A673 (cell line): Measurements from ENCODE around the gene C16orf86. TPM values are rescaled to one million over a fixed set of nuclear protein-coding genes. Genes with fewer than 3 reads are reported as not detected.

Source experiments
- BruUV-seq: library from RNA; stranded (reverse); fragments of 400-500 nt; replicated peaks from 2 replicates; lab custom pipeline; 2021; lab: Mats Ljungman, UMichigan
- CTCF ChIA-PET: fragments of 300-600 bp; sonication (Branson Sonifier 250); formaldehyde crosslinking; loops from one replicate; lab custom pipeline; 2022; ENCODE audit warnings: antibody characterized with exemption; lab: Charles Lee
- POLR2A ChIA-PET: fragments of 300-600 bp; sonication (Branson Sonifier 250); formaldehyde crosslinking; loops from one replicate; lab custom pipeline; 2022; ENCODE audit warnings: antibody characterized with exemption; ENCODE audit not compliant: low non-redundant PET; lab: Charles Lee
- DNase-seq: peaks from one replicate; pipeline ENCODE4 v3.0.0-alpha.2; 2015; ENCODE audit warnings: low spot score
- H3K27ac ChIP-seq: fragments of 200-600 bp; sonication (generic); 2 replicates; pipeline ENCODE4 v1.5.1; 2016; ENCODE audit warnings: mixed run types, low read depth, mild to moderate bottlenecking, mixed read lengths, antibody characterized with exemption, low read length; ENCODE audit not compliant: poor library complexity, severe bottlenecking
- H3K27me3 ChIP-seq: fragments of 200-600 bp; sonication (generic); replicated peaks from 2 replicates; pipeline ENCODE4 v1.6.1; 2017; ENCODE audit warnings: mixed run types, low read depth, mild to moderate bottlenecking, mixed read lengths, antibody characterized with exemption, low read length; ENCODE audit not compliant: insufficient read depth, poor library complexity
- H3K36me3 ChIP-seq: fragments of 200-600 bp; sonication (generic); 2 replicates; pipeline ENCODE4 v1.6.1; 2016; ENCODE audit warnings: mixed run types, mild to moderate bottlenecking, mixed read lengths, antibody characterized with exemption, low read length; ENCODE audit not compliant: insufficient read depth, poor library complexity, severe bottlenecking
- H3K4me1 ChIP-seq: fragments of 200-600 bp; sonication (generic); 2 replicates; pipeline ENCODE4 v1.6.1; 2017; ENCODE audit warnings: mixed run types, mild to moderate bottlenecking, mixed read lengths, antibody characterized with exemption, low read length; ENCODE audit not compliant: insufficient read depth, poor library complexity, severe bottlenecking
- H3K4me3 ChIP-seq: fragments of 200-600 bp; sonication (generic); 2 replicates; pipeline ENCODE4 v1.5.1; 2016; ENCODE audit warnings: low read depth, mixed run types, mild to moderate bottlenecking, mixed read lengths, low read length; ENCODE audit not compliant: poor library complexity, severe bottlenecking
- H3K9me3 ChIP-seq: fragments of 200-600 bp; sonication (generic); 2 replicates; pipeline ENCODE4 v1.6.1; 2016; ENCODE audit warnings: mixed run types, low read depth, mild to moderate bottlenecking, mixed read lengths, antibody characterized with exemption, low read length; ENCODE audit not compliant: poor library complexity, severe bottlenecking
- CTCF ChIP-seq: fragments of 300-800, 200-600 bp; sonication (generic); conservative IDR thresholded peaks from 2 replicates; pipeline ENCODE4 v1.5.1; 2017; ENCODE audit warnings: low read depth, mild to moderate bottlenecking, antibody characterized with exemption, low read length, moderate library complexity, mixed read lengths
- EZH2 ChIP-seq: fragments of 200-600 bp; sonication (generic); IDR thresholded peaks from 2 replicates; pipeline ENCODE4 v1.6.1; 2017; ENCODE audit warnings: borderline replicate concordance, low read depth, mild to moderate bottlenecking, mixed read lengths, antibody characterized with exemption, low read length; ENCODE audit not compliant: poor library complexity, severe bottlenecking
- intact Hi-C: fragments of 100-400 bp; cut with micrococcal nuclease; formaldehyde crosslinking; loops from one replicate; pipeline ENCODE4 v1.10.0; 2022; ENCODE audit not compliant: unreplicated experiment
- total RNA-seq: library from RNA; stranded (reverse); gene quantifications from 2 replicates; pipeline ENCODE4 v1.2.3, GENCODE V29; 2021

The C16orf86 gene
- total RNA-seq, 1 experiment from 2014 or later: not detected

- CTCF ChIA-PET: no interaction called here
- POLR2A ChIA-PET: no interaction called here
- Histone ChIP-seq H3K9me3 (no peaks in the 10 kb centered on the region), H3K4me1 (no peaks in the 10 kb centered on the region), H3K36me3 (no peaks in the 10 kb centered on the region), H3K27me3 (peaks cover 49% of the 10 kb centered on the region), H3K4me3 (no peak overlapping the region), H3K27ac (no peak overlapping the region)
- intact Hi-C loops: no loop called here
- no peak for TF ChIP-seq EZH2
- DNase-seq: no peak
- no TSS peak for BruUV-seq
Measured at GRCh38 chr16:67651039-67651438, 15.6 kb upstream of the C16orf86 start.

GRCh38 chr16:67651847-67652246 is 14.8 kb upstream of the C16orf86 start:
- CTCF ChIA-PET: no interaction called here
- POLR2A ChIA-PET: no interaction called here
- Histone ChIP-seq H3K9me3 (no peaks in the 10 kb centered on the region), H3K27ac (no peak overlapping the region), H3K4me1 (no peaks in the 10 kb centered on the region), H3K27me3 (peaks cover 45% of the 10 kb centered on the region), H3K4me3 (no peak overlapping the region), H3K36me3 (no peaks in the 10 kb centered on the region)
- DNase-seq: no peak
- intact Hi-C loops: no loop called here
- TF ChIP-seq CTCF (no peak), EZH2 (no peak)
- no TSS peak for BruUV-seq

GRCh38 chr16:67652578-67653127 is 14.0 kb upstream of the C16orf86 start:
- BruUV-seq: no TSS peak
- ChIA-PET POLR2A (no interaction called here), CTCF (no interaction called here)
- no peaks in the 10 kb centered on the region for H3K9me3 ChIP-seq
- no peak for TF ChIP-seq CTCF
- TF ChIP-seq EZH2: no peak
- H3K27ac ChIP-seq: no peak overlapping the region
- intact Hi-C loops: no loop called here
- H3K36me3 ChIP-seq: no peaks in the 10 kb centered on the region
- peak; percentile 78 for DNase-seq
- peak overlapping the region; percentile 64 for H3K4me3 ChIP-seq
- H3K4me1 ChIP-seq: no peaks in the 10 kb centered on the region
- peaks cover 38% of the 10 kb centered on the region for H3K27me3 ChIP-seq

GRCh38 chr16:67653128-67653788 is 13.4 kb upstream of the C16orf86 start:
- DNase-seq: peak; percentile 60
- TF ChIP-seq CTCF: 0 out of 2 replicates have a peak, but pooled peaks have one; percentile 21
- TF ChIP-seq EZH2: no peak
- H3K9me3 ChIP-seq: no peaks in the 10 kb centered on the region
- intact Hi-C loops: no loop called here
- peaks cover 32% of the 10 kb centered on the region for H3K27me3 ChIP-seq
- ChIA-PET CTCF (no interaction called here), POLR2A (no interaction called here)
- no peak overlapping the region for H3K27ac ChIP-seq
- H3K4me3 ChIP-seq: peak overlapping the region; percentile 64
- H3K4me1 ChIP-seq: no peaks in the 10 kb centered on the region
- BruUV-seq: no TSS peak
- peaks cover 2% of the 10 kb centered on the region for H3K36me3 ChIP-seq
